ENCODE measurements around the gene RALGPS2.
"Not testable (repeated sequence)": the region's sequence is repeated elsewhere in the genome, so short reads cannot be mapped to it uniquely, and the experiment has no call there.

Gene RALGPS2

GRCh38 chr1:178725466-178726086, 532 bp downstream of the RALGPS2 start:
- DNase-seq = no peak

GRCh38 chr1:178726087-178726517, 1.1 kb downstream of the RALGPS2 start:
- DNase-seq = peak; percentile 95

GRCh38 chr1:178726545-178726944, 1.5 kb downstream of the RALGPS2 start:
- DNase-seq = no peak

- no peak for DNase-seq
Measured at GRCh38 chr1:178727014-178727895, 2.2 kb downstream of the RALGPS2 start.

- no peak for DNase-seq
Measured at GRCh38 chr1:178733972-178734371, 8.9 kb downstream of the RALGPS2 start.

GRCh38 chr1:178738780-178739179, 13.7 kb downstream of the RALGPS2 start:
- DNase-seq = no peak

GRCh38 chr1:178739285-178740045, 14.4 kb downstream of the RALGPS2 start:
- no peak for DNase-seq

GRCh38 chr1:178740491-178740890, 15.4 kb downstream of the RALGPS2 start:
- no peak for DNase-seq

- DNase-seq = no peak
Measured at GRCh38 chr1:178740924-178741323, 15.9 kb downstream of the RALGPS2 start.

GRCh38 chr1:178743801-178744200, 18.8 kb downstream of the RALGPS2 start:
- no peak for DNase-seq

- no peak for DNase-seq
Measured at GRCh38 chr1:178745260-178745659, 20.2 kb downstream of the RALGPS2 start.

GRCh38 chr1:178746345-178746744, 21.3 kb downstream of the RALGPS2 start:
- no peak for DNase-seq

- not testable (repeated sequence) for DNase-seq
Measured at GRCh38 chr1:178747361-178747760, 22.3 kb downstream of the RALGPS2 start.

GRCh38 chr1:178749581-178750166, 24.6 kb downstream of the RALGPS2 start:
- DNase-seq = no peak

- no peak for DNase-seq
Measured at GRCh38 chr1:178751046-178751445, 26.0 kb downstream of the RALGPS2 start.

GRCh38 chr1:178752891-178753290, 27.8 kb downstream of the RALGPS2 start:
- DNase-seq = no peak

- DNase-seq = not testable (repeated sequence)
Measured at GRCh38 chr1:178754655-178755256, 29.7 kb downstream of the RALGPS2 start.

GRCh38 chr1:178768423-178768822, 43.4 kb downstream of the RALGPS2 start:
- DNase-seq = no peak

- no peak for DNase-seq
Measured at GRCh38 chr1:178772952-178773351, 47.9 kb downstream of the RALGPS2 start.

GRCh38 chr1:178774263-178774662, 49.2 kb downstream of the RALGPS2 start:
- DNase-seq = no peak

GRCh38 chr1:178776553-178776952, 51.5 kb downstream of the RALGPS2 start:
- DNase-seq = no peak

GRCh38 chr1:178781533-178782330, 56.7 kb downstream of the RALGPS2 start:
- no peak for DNase-seq

Data from SIG-M5 (cell line).